Pancreas (tissue), 10 donors: ENCODE measurements around the gene GPC6. TPM values are rescaled to one million over a fixed set of nuclear protein-coding genes. Genes with fewer than 3 reads are reported as not detected.

Experiments
- ATAC-seq, 4 donors: fragments of 200-7000 bp; cut with Tn5 transposase; one replicate each; pipeline versions ENCODE4 v1.8.0 to v1.9.1; 2020; ENCODE audit warnings: mild to moderate bottlenecking in 4 of 4, moderate library complexity in 4 of 4
- DNase-seq, 6 donors: peaks; one replicate each; pipeline ENCODE4 v3.0.0-alpha.2; 2020
- FAIRE-seq: peaks from 2 replicates; lab custom pipeline; 2012; peaks lifted over from hg19 to GRCh38; lab: Jason Lieb, UNC
- H3K27ac ChIP-seq, 4 donors: fragments of 200-600 bp; sonication (generic); 1 replicate in 3 of 4; 2 replicates in 1 of 4; pipeline versions ENCODE4 v1.5.0 to v1.8.0; 2020
- H3K27me3 ChIP-seq, 4 donors: fragments of 200-600 bp; one replicate each; pipeline ENCODE4 v1.8.0; 2021
- H3K36me3 ChIP-seq, 3 donors: fragments of 200-600 bp; sonication (generic) in 1 of 3; one replicate each; pipeline versions ENCODE4 v1.5.0 to v1.8.0; 2020 to 2021
- H3K4me1 ChIP-seq, 3 donors: fragments of 200-600 bp; one replicate each; pipeline ENCODE4 v1.8.0; 2021
- H3K4me3 ChIP-seq, 4 donors: fragments of 200-600 bp; sonication (generic) in 2 of 4; one replicate each; pipeline versions ENCODE4 v1.5.0 to v1.8.0; 2020 to 2021
- H3K9me3 ChIP-seq, 4 donors: fragments of 200-600 bp; one replicate each; pipeline ENCODE4 v1.8.0; 2021
- CTCF ChIP-seq, 4 donors: fragments of 200-600 bp; sonication (generic) in 3 of 4; IDR thresholded peaks; one replicate each; pipeline versions ENCODE4 v1.5.0 to v1.8.0; 2021; ENCODE audit warnings: antibody characterized with exemption in 4 of 4
- WGBS, 2 donors: extraction: QIAGEN DNeasy Blood & Tissue Kit; methylation state at CpG; one replicate each; pipeline ENCODE4 v1.1.7; 2013; 5-methylcytosine and 5-hydroxymethylcytosine counted together
- intact Hi-C, 3 donors: fragments of 100-400 bp; cut with DNase I; formaldehyde crosslinking; loops; one replicate each; pipeline versions ENCODE4 v1.11.1 to v1.14.2; 2022
- polyA plus RNA-seq, 2 donors: library from polyadenylated mRNA; stranded (reverse); fragments of 200-250 nt; gene quantifications; one replicate each; pipeline ENCODE4 v1.2.3, GENCODE V29; 2013
- total RNA-seq, 6 donors: library from RNA; stranded (reverse); fragmentation: NEBNext Ultra II Directional in 4 of 6; extraction: Animal tissue kit (Norgen Biotek cat#: 25700) in 4 of 6; gene quantifications; one replicate each; pipeline versions ENCODE4 v1.2.1 to v1.2.4, GENCODE V29; 2021 to 2023
- donor health status: healthy with polysubstance abuse.
- donor health status: DM: no; HTN: no; CAD: no; lungs with moderate emphysema.
- donor health status: DM: no; HTN: no; CAD: no.
- donor health status: control.
- donor health status: control.
- donor health status: Bipolar disorder and iron deficiency.
- donor health status: DM: yes; HTN: yes; CAD: no.
- donor health status: DM: no; HTN: no; CAD: no.
- donor health status: DM: no; HTN: no; CAD: no.
- donor health status: DM: yes; HTN: yes; CAD: no.

Gene GPC6
- total and polyA plus RNA-seq, 8 donors = 0.23 to 3.3 (median 1.2) TPM

- no peaks in the 10 kb centered on the region for H3K27me3 ChIP-seq
- H3K4me1 ChIP-seq = no peaks in the 10 kb centered on the region
- WGBS, 2 donors = 65 to 86% methylated on average over 2 of the region's 2 CpGs
- H3K4me3 ChIP-seq = no peak overlapping the region
- FAIRE-seq (no peak), ATAC-seq (no peak), DNase-seq (no peak)
- H3K9me3 ChIP-seq = no peaks in the 10 kb centered on the region
- no peaks in the 10 kb centered on the region for H3K36me3 ChIP-seq
- intact Hi-C loops = no loop called here
- TF ChIP-seq CTCF (IDR thresholded peaks at IDR 0.05) = no peak
- H3K27ac ChIP-seq = no peak overlapping the region
These were observed 303.4 kb downstream of the GPC6 start for GRCh38 chr13:93529961-93530360.

GRCh38 chr13:93534181-93534700 lies 307.6 kb downstream of the GPC6 start:
- no peaks in the 10 kb centered on the region for H3K9me3 ChIP-seq
- no peak for DNase-seq
- H3K4me3 ChIP-seq = no peak overlapping the region
- H3K27ac ChIP-seq = no peak overlapping the region
- H3K4me1 ChIP-seq = no peaks in the 10 kb centered on the region
- FAIRE-seq = no peak
- TF ChIP-seq CTCF (IDR thresholded peaks at IDR 0.05) = no peak
- no peaks in the 10 kb centered on the region for H3K36me3 ChIP-seq
- 69 to 83% methylated on average over 6 of the region's 6 CpGs for WGBS, 2 donors
- H3K27me3 ChIP-seq = no peaks in the 10 kb centered on the region
- ATAC-seq = no peak
- intact Hi-C loops = no loop called here

- no peaks in the 10 kb centered on the region for H3K27me3 ChIP-seq
- H3K4me1 ChIP-seq = no peaks in the 10 kb centered on the region
- ATAC-seq = no peak
- WGBS, 2 donors = 95% methylated on average over 1 of the region's 1 CpG
- no peak overlapping the region for H3K4me3 ChIP-seq
- H3K27ac ChIP-seq = no peak overlapping the region
- no peak for FAIRE-seq
- no peak for DNase-seq
- no peaks in the 10 kb centered on the region for H3K36me3 ChIP-seq
- no peaks in the 10 kb centered on the region for H3K9me3 ChIP-seq
- intact Hi-C loops = no loop called here
- no peak for TF ChIP-seq CTCF (IDR thresholded peaks at IDR 0.05)
These were observed 308.6 kb downstream of the GPC6 start for GRCh38 chr13:93535251-93535650.

- 76 to 85% methylated on average over 6 of the region's 6 CpGs for WGBS, 2 donors
These were observed 313.3 kb downstream of the GPC6 start for GRCh38 chr13:93539914-93540313.

More at GRCh38 chr13:93539914-93540313, 313.3 kb downstream of the GPC6 start:
- FAIRE-seq (no peak), ATAC-seq (no peak), DNase-seq (peak in 1 of 6 donors; percentile 21)
- Histone ChIP-seq H3K9me3 (no peaks in the 10 kb centered on the region), H3K4me3 (no peak overlapping the region), H3K36me3 (no peaks in the 10 kb centered on the region), H3K27ac (no peak overlapping the region), H3K4me1 (no peaks in the 10 kb centered on the region), H3K27me3 (no peaks in the 10 kb centered on the region)
- no peak for TF ChIP-seq CTCF (IDR thresholded peaks at IDR 0.05)
- intact Hi-C loops = no loop called here
